Fibroblast of the conjunctiva (primary cell): ENCODE data around the gene LRBA.
"Not testable (repeated sequence)": the region's sequence is repeated elsewhere in the genome, so short reads cannot be mapped to it uniquely, and the experiment has no call there.

ENCODE experiments used
- DNase-seq: peaks from one replicate; pipeline ENCODE4 v3.0.0-alpha.2; 2010; ENCODE audit warnings: low read depth

Gene LRBA

GRCh38 chr4:151021637-151022334, 6.7 kb upstream of the LRBA start:
- no peak for DNase-seq

DNA sequence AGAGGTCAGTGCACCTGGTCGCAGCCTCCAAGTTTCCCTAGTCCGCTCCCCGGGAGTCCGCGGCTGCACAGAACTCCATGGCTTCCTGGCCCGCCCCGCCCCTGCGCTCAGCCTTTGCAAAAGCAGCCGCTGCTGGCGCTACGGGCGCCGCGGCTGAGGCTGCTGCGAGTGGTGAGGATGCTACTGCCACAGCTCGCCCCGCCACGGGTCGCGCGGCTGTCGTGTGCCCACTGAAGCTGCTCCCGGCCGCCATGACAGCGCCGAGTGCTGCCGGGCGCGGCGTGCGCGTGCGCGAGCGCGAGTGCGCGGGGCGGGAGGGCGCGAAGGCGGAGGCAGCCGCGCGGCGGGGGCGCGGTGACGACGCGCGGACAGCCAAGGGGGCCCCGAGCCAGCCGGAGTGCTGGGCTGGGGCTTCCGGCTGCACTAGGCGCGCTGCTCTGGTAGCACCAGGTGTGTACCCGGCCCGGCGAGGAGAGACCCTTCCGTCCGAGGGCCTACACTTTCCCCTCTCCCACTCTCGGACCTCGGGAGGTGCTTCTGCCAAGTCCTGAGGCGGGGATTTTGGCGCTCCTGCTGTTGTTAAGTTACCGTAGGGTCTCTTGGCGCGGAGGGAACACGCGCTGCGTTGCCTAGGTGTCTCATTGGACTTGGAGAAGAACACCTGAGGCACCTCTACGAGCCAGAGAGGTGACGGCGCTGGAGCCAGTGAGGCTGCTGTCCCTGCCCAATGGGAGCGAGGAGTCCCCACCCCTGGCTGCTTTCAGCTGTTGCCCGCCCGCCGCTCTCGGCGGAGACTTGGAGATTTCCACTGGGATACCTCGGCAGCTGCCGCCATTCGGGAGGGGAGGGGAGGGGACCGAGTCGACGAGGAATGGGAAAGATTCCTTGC, 619 bp upstream of the LRBA start:
- no peak for DNase-seq

- DNase-seq, result no peak
Measured at GRCh38 chr4:151013944-151014343, 1.1 kb downstream of the LRBA start.

DNA sequence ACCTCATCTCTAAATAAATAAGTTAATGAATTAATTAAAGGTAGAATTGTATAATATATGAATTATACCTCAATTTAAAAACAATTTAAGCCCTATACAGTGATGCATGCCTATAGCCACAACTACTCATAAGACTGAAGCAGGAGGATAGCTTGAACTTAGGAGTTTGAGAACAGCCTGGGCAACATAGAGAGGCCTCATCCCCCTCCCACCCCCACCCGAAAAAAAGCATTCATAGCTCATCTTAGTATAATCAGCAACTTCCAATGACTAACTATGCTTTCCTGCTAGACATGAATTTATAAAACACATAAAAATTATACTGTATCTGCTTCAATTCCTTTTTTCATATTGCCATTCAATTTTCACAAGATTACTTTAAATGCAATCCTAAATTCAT, 1.6 kb downstream of the LRBA start:
- no peak for DNase-seq

- no peak for DNase-seq
Measured at GRCh38 chr4:151012820-151013219, 2.3 kb downstream of the LRBA start.

DNA sequence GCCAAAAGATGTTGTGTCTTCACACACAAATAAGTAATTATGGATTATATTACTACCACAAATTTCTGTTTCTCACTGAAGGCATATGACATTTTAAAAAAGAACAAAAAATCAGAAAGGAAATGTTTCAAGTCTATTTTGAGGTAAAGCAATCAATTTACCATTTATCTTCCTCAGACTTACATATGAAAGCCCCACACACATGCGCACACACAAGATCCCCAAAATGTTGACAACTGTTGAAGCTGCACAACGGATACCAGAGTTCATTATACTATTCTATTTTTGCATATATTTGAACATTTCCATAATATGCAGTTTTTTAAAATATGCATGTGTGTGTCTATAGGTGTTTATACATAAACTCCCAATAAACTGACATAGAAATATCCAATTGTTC, 2.7 kb downstream of the LRBA start:
- DNase-seq, result no peak

- no peak for DNase-seq
Measured at GRCh38 chr4:151004222-151004621, 10.9 kb downstream of the LRBA start.

GRCh38 chr4:151000747-151001429, 14.2 kb downstream of the LRBA start:
- no peak for DNase-seq

GRCh38 chr4:150999086-150999485, 16.0 kb downstream of the LRBA start:
- no peak for DNase-seq

- DNase-seq, result no peak
Measured at GRCh38 chr4:150997141-150997540, 17.9 kb downstream of the LRBA start.

GRCh38 chr4:150994721-150995120, 20.4 kb downstream of the LRBA start:
- DNase-seq, result no peak

GRCh38 chr4:150993577-150993976, 21.5 kb downstream of the LRBA start:
- not testable (repeated sequence) for DNase-seq

GRCh38 chr4:150990993-150991392, 24.1 kb downstream of the LRBA start:
- DNase-seq, result no peak

DNA sequence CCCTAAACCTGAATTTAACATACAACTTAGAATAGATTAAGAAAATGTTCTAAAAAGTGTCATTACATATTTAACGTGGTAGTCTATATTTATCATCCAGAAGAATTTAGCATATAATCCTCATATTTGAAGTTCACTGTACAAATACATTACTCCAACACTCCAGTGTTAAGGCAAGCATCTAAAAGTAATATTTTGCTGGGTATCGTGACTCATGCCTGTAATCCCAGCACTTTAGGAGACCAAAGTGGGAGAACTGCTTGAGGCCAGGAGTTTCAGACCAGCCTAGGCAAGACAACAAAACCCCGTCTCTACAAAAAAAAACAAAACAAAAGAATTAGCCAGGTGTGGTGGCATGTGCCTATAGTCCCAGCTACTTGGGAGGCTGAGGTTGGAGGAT, 24.8 kb downstream of the LRBA start:
- DNase-seq, result no peak

DNA sequence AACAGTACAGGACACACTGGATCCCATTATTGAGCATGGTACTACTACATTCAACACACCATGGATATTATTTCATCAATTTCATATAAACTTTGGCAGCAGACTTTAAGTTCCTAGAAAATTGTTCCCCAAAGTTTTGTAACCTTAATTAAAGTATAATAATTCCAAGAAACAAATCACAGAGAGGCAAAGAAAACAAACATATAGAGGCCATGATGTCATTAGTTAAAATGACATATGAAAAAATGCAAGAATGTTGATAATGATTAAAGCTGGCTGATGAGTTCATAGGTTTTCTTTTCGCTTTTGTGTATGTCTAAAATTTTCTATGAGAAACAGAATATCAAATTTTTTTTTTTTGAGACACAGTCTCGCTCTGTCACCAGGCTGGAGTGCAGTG, 26.8 kb downstream of the LRBA start:
- DNase-seq, result no peak

- no peak for DNase-seq
Measured at GRCh38 chr4:150987204-150987603, 27.9 kb downstream of the LRBA start.

DNA sequence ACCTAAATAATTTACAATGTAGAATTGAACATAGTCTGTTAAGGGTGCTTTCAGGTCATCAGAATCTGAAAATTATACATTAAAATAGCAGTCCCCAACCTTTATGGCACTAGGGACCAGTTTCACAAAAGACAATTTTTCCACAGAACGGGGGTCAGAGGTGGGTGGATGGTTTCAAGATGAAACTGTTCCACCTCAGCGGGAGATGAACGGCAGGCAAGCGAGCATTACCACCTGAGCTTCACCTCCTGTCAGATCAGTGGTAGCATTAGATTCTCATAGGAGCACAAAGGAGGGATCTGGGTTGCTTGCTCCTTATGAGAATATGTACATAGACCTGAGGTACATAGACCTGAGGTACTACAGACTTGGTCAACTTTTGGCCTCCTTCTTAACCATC, 29.0 kb downstream of the LRBA start:
- no peak for DNase-seq

DNA sequence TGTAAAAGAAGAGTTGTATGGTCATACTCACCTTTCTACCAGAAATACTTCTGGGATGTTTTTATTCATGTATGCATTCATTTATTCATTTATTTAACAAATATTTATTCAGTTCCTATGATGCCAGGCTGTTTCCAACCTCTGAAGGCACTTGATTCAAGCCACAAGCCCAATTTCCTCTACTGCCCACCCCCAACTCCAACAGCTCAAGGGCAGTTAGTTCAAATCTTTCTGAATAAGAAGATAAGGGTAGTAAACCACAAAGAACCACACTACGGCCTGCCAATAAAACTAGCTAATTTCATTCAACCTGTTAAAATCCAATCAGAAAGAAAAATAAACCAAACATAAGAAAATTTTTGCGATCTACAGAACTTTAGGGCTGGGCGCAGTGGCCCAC, 31.2 kb downstream of the LRBA start:
- no peak for DNase-seq

DNA sequence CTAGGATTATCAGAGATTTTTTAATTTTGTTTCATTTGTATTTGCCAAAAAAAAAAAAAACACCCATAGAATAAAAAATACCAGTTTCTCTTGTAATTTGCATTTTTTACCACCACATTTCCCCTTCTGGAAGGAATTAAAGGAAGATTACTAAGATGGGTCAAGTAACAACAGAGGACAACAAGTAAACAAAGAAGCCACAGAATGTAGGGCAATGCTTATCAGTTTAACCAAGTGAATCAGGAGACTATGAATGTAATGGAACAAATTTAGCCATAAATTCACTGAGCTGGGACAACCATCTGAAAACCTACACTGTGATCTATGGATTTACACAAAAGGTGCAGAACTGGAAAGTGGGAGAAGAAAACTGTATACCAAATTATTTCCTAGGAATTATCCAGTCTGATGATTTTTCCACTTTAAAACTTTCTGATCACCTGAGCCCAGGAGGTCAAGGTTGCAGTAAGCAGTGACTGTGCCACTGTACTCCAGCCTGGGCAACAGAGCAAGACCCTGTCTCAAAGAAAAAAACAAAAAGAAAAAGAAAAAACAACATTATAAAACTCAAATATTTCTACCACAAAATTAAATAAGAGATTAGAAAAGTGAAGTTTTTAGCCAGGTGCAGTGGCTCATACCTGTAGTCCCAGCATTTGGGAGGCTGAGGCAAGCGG, 32.4 kb downstream of the LRBA start:
- DNase-seq, result no peak

DNA sequence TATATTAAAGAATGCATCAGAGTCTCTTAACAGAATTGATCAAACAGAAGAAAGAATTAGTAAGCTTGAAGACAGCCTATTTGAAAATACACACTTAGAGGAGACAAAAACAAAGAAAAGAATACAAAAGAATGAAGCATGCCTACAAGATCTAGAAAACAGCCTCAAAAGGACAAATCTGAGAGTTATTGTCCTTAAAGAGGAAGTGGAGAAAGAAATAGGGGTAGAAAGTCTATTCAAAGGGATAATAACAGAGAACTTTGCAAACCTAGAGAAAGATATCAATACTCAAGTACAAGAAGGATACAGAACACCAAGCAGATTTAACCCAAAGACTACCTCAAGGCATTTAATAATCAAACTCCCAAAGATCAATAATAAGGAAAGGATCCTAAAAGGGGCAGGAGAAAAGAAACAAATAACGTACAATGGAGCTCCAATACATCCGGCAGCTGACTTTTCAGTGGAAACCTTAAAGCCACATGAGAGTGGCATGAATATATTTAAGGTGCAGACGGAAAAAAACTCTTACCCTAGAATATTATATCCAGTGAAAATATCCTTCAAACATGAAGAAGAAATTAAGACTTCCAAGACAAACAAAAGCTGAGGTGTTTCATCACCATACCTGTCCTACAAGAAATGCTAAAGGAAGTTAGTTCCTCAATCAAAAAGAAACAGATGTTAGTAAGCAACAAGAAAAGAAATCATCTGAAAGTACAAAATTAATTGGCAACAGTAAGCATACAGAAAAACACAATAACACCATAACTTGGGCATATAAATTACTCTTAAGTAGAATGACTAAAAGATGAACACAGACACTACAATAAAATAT, 36.1 kb downstream of the LRBA start:
- no peak for DNase-seq

GRCh38 chr4:150976478-150977118, 38.5 kb downstream of the LRBA start:
- DNase-seq, result no peak
